Stimulated activated CD8-positive, alpha-beta memory T cell treated with anti-CD3 and anti-CD28 coated beads, Interleukin-15, amount 100 ng/mL, for 24 hours (primary cell): ENCODE measurements around the gene GRIP2.

Source experiments
- DNase-seq: peaks from one replicate; pipeline ENCODE4 v3.0.0-alpha.2; 2020; ENCODE audit warnings: low read depth

GRIP2 gene

GRCh38 chr3:14506626-14507304, 33.4 kb downstream of the GRIP2 start:
- no peak for DNase-seq

GRCh38 chr3:14505803-14506500, 34.2 kb downstream of the GRIP2 start:
- no peak for DNase-seq

- no peak for DNase-seq
Observed at GRCh38 chr3:14505001-14505802, 34.9 kb downstream of the GRIP2 start.

GRCh38 chr3:14503706-14504065, 36.5 kb downstream of the GRIP2 start:
- no peak for DNase-seq

- no peak for DNase-seq
Observed at GRCh38 chr3:14503033-14503705, 37.0 kb downstream of the GRIP2 start.

GRCh38 chr3:14502472-14502871, 37.7 kb downstream of the GRIP2 start:
- no peak for DNase-seq

- DNase-seq, result no peak
Observed at GRCh38 chr3:14497321-14497720, 42.8 kb downstream of the GRIP2 start.

GRCh38 chr3:14496351-14496750, 43.8 kb downstream of the GRIP2 start:
- DNase-seq, result no peak

- DNase-seq, result no peak
Observed at GRCh38 chr3:14494973-14495300, 45.2 kb downstream of the GRIP2 start.

GRCh38 chr3:14494279-14494972, 45.7 kb downstream of the GRIP2 start:
- no peak for DNase-seq

GRCh38 chr3:14492948-14493881, 46.9 kb downstream of the GRIP2 start:
- DNase-seq, result no peak

GRCh38 chr3:14491396-14492190, 48.5 kb downstream of the GRIP2 start:
- DNase-seq, result no peak

- DNase-seq, result no peak
Observed at GRCh38 chr3:14490831-14491230, 49.3 kb downstream of the GRIP2 start.

- DNase-seq, result no peak
Observed at GRCh38 chr3:14490255-14490654, 49.9 kb downstream of the GRIP2 start.

GRCh38 chr3:14489641-14490040, 50.5 kb downstream of the GRIP2 start:
- no peak for DNase-seq

GRCh38 chr3:14488286-14489041, 51.7 kb downstream of the GRIP2 start:
- no peak for DNase-seq

GRCh38 chr3:14487821-14488220, 52.3 kb downstream of the GRIP2 start:
- DNase-seq, result no peak

GRCh38 chr3:14487086-14487485, 53.1 kb downstream of the GRIP2 start:
- no peak for DNase-seq

- DNase-seq, result no peak
Observed at GRCh38 chr3:14486460-14486859, 53.7 kb downstream of the GRIP2 start.
